Stimulated activated CD4-positive, alpha-beta T cell treated with anti-CD3 and anti-CD28 coated beads, TNF-alpha, amount 100 ng/mL, for 4 hours (primary cell): Measurements from ENCODE around the gene RABGAP1.
"Not testable (repeated sequence)": the region's sequence is repeated elsewhere in the genome, so short reads cannot be mapped to it uniquely, and the experiment has no call there.

Experiments
- DNase-seq, 3 experiments: peaks; one replicate each; pipeline ENCODE4 v3.0.0-alpha.2; 2020; ENCODE audit warnings: low read depth in 3 of 3

Gene RABGAP1

GRCh38 chr9:122940749-122941581 is at the start of gene RABGAP1:
TSS of gene RABGAP1 (plus strand) at chr9:122941020. CDS start at chr9:122957060, 16,040 bp downstream.
- peak; percentile 97 to 98 (median 98) for DNase-seq

- no peak for DNase-seq
Observed at GRCh38 chr9:122897969-122898368, 42.9 kb upstream of the RABGAP1 start.

GRCh38 chr9:122900791-122901190 is 40.0 kb upstream of the RABGAP1 start:
- DNase-seq, result no peak

GRCh38 chr9:122904466-122904822 is 36.4 kb upstream of the RABGAP1 start:
- DNase-seq, result no peak

DNA sequence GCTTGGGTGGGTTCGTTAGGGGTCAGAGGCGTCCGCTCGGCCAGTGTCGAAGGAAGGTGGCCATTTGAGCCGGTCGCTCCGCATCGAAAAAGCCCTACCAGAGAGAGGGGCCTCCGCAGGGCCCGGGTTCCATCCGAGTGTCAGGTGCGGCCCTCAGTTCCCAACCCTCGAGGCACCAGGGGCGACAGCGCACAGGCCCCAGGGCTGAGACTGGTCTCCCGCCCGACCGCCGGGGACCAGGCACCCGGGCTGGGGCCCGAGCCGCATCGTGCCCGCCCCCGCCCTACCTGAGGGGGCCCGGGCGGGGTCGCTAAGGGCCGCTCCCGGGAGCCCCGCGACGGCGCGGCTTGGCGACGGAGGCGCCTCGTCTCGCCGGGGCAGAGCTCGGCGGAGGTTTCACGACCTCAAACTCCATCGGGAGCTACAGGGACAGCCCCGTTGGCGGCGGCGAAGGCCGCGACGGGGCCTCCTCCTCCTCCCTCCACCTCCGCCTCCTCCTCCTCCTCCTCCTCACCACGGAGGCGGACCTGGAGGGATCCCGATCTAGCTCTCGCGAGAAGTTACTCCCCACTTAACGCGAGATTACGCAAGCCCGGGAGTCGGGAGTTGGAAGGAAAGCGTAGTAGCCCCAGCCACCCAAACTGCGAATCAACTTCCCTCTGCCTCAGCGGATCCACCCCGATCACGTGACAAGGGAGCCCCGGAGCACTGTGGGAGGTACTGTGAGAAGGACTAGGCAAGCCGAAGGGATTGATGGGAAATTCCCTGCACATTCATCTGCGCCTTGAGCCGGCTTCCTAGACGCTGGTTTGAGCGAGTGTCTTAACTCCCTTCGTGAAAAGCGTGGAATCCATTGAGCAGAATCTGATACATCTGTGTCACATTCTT is 35.8 kb upstream of the RABGAP1 start, which contains the start of gene RC3H2:
TSS of gene RC3H2 (minus strand) at position 537 of the 888 bp plus-strand sequence. CDS start 7,850 bp downstream, outside the sequence.
- peak; percentile 79 to 96 (median 93) for DNase-seq

- DNase-seq, result not testable (repeated sequence)
Observed at GRCh38 chr9:122906122-122906521, 34.7 kb upstream of the RABGAP1 start.

DNA sequence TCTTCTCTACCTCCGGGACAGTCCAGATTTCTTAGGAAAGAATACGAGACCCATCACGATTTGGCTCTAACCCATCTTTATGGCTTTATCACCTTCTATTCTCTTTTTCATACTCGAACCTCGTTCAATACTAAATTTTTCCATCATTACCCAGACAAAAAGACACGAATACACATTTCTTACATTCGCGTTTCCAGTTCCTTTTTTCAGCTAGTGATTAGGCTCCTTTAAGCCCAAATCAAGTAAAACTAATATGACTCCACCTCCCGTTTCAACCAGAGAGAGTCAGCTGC is 28.2 kb upstream of the RABGAP1 start:
- DNase-seq, result no peak

DNA sequence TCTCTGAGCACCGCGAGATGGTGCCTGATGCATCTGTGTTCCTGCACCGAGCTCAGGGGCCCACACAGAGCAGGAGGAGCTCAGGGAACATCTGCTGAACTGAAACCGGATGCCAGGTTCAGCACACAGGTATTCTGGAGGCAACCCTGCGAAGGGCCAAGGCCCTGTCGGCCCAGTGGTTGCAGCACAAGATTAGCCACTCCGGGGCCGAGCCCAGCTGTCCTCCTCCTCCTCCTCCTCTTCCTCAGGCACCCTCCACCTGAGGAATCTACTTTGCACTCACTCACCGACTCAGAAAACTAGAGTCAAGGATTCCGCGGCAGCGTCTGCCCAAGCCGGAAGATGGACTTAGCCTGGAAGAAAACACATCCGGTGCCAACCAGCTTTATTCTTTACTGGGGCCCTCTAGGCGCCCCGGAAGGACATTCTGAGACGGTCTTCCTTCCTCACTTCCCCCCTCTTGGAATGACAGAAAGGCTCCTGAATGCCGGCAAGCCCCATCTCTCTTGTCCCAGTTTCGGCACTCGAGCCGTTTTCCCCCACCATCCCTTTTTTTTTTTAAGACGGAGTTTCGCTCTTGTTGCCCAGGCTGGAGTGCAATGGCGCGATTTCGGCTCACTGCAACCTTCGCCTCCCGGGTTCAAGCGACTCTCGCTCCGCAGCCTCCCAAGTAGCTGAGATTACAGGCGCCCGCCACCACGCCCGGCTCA is 27.7 kb upstream of the RABGAP1 start, which contains the start of gene ZBTB6:
TSS of gene ZBTB6 (minus strand) at position 360 of the 710 bp plus-strand sequence. CDS start 1,251 bp downstream, outside the sequence.
- DNase-seq, result peak; percentile 35 to 42 (median 38)

GRCh38 chr9:122918310-122918709 is 22.5 kb upstream of the RABGAP1 start:
- DNase-seq, result no peak

- no peak for DNase-seq
Observed at GRCh38 chr9:122922713-122923112, 18.1 kb upstream of the RABGAP1 start.

GRCh38 chr9:122923947-122924346 is 16.9 kb upstream of the RABGAP1 start:
- no peak for DNase-seq

DNA sequence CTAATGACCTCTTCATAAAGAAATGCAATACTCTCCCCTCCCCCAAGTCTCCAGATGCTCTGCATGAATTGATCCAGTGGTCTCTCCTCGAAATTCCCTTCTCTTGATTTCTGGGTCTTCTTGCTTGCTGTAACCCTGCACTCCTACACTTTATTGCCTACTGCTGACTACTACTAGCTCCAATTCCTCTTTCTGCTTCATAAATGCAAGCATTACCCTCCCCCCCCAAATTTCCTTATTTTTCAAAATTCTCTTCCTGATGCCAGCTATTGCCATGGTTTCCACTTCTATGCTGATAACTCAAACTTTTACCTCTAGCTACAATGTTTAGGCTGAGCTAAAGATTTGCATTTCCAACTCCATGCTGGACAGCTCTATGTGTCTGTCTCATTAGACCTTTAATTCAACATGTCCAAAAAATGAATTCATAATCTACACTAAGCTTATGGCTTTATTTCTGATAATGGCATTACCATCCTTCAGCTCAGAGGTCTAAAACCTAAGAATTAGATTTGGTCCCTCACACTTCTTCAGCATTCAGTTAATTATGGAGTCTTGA is 10.9 kb upstream of the RABGAP1 start:
- DNase-seq, result no peak

DNA sequence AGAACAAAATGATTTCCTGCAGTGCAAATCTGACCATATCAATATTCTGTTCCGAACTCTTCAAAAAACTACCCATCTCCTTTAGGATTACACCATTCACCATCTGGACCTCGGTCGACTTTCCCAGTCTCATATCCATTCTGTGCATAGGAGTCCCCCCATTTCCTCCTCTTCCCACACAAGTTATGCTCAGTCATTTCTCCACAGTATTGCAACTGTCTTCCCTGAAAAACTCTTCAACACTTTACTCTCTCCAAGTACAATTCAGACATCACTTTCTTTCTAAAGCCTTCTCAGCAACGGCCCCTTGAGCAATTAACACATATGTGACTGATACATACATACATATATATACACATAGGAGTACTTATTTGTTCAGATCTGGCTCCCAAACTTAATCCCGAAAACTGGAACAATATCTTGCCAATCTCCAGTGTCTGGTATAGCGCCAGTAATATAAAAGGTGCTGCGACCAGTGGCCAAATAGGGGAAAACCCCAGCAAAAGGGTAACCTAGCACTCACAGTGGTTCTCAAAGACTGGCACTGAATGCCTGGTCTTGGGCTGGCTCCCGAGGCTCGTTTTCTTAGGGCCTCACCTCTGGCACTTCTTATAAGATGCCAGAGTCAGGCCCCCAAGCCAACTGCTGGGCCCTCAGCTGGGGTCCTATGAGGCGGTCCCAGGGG is 10.1 kb upstream of the RABGAP1 start:
- no peak for DNase-seq

DNA sequence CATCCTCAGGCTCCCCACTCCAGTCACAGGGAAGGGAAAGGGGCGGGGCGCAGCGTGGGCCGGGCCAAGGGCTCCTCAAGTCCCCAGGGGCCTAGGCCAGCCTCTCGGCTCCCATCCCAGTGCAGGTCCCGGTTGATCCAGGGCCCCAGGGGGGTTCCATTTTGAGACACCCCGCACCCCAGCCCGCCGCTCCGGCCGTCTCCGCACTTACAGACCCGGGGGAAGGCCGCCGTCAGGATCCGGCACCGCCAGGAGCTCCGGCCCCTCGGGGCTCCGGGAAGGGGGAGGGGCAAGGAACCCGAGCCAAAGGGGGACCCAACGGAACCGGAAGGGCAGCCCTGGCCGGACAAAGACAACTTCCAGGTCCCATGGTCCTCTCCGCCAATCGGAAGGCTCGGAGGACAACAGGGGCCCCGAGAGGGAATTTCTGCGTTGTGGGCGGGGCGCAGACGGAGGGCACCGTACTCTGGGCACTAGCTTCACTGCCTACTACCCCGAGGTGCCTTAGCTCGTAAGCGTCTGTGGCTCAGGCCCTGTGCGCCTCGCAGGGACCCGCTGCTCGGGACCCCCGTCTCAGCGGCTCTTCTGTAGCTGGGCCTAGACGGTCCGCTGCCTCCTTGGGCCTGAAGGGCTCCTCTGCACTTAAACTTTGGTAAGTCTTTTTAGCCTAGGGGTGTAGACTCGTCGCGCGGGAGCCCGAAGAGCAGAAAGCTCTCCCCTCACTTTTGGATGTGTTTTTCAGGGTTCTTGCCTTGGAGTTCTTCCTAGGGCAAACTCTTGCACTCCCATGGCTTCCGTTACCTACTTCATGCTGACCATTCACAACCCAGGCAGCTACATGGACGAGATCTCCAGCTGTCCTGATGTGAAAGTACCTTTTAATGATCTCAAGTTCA is 9.3 kb upstream of the RABGAP1 start, which contains the start of gene ZBTB26:
TSS of gene ZBTB26 (minus strand) at position 287 of the 896 bp plus-strand sequence. CDS start 11,578 bp downstream, outside the sequence.
- peak; percentile 70 to 76 (median 74) for DNase-seq

GRCh38 chr9:122936464-122936863 is 4.4 kb upstream of the RABGAP1 start:
- no peak for DNase-seq

- DNase-seq, result no peak
Observed at GRCh38 chr9:122936883-122937282, 3.9 kb upstream of the RABGAP1 start.

- DNase-seq, result no peak
Observed at GRCh38 chr9:122939601-122940000, 1.2 kb upstream of the RABGAP1 start.

GRCh38 chr9:122940454-122940748 is 419 bp upstream of the RABGAP1 start:
- DNase-seq, result no peak

DNA sequence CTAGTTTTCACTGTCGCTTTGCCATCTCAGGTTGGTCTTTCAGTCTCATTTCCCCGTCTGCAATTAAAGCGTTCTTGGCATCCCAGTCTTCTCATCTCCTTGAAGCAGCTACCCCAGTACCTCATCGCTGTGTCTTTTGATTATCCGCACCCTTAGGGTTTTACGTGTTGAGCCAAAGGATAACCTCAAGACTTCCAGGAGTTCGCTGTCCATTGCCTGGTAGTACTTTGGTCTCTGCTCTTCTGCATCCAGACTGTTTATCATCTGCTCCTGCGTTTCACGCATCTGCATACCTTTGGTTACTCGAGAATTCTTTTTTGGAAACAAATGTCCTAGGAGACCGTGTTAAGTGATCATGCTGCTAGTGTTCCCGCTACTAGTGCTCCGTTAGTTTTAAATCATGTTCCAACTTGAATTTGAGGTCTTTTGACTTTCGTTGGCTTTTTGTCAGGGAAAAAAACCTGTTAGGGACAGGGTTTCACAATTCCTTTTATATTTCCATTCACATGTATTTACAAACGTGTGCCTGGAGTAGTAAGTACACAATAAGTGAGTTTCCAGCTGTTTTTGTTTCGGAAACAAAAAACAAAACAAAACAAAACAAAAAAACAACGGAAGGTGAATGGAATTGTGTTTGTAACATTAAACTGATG is 888 bp downstream of the RABGAP1 start:
- DNase-seq, result no peak
